Measurements from ENCODE around the gene VPS45. TPM values are rescaled to one million over a fixed set of nuclear protein-coding genes. Genes with fewer than 3 reads are reported as not detected.

VPS45 gene
- total RNA-seq, 6 experiments from 2014 or later = 35.6 to 43.3 (median 37.1) TPM

DNA sequence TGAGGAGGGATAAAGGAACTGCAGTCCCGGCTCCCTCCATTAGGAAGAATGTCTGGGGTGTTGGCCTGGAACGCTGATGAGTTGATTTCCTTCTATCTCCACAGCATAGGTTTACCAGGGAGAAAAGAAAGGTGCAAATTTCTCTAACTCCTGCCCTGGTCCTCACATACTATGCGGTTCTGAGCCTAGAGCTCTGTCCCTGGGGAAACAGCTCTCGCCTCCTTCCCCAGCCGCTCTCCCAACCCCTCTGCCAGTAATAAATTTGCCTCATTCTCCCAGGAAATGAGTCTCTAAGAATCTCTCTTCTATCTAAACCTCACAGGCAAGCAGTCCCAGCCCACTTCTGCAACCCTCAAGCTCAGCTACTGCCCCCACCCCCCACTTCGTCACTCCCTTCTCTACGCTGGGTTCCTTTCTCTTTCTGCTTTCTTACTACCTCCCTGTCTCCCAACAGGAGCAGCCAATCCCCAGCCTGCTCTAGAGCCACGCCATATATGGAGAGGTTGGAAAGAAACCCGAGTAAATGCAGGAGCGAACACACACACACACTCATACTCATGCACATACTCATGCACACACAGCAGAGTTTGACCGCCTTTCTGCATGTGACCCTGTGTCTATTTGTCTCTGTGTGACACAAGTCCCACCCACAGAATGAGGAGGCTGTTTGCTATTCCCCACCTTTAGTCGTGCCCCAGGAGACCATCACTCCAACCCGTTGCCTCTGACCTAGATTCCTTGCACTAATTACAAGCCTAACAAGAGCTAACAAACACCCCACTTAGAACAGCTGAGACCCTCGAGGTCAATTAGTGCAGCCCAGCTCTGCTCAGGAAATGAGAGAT lies 95.5 kb downstream of the VPS45 start:
- H3K27me3 Mint-ChIP-seq (ENCODE audit: insufficient read depth) = peaks cover 8% of the 10 kb centered on the region
- H3K27ac Mint-ChIP-seq = peak overlapping the region; percentile 98
- H3K9me3 Mint-ChIP-seq = no peaks in the 10 kb centered on the region
- peak; percentile 99 for DNase-seq
- H3K4me1 Mint-ChIP-seq (ENCODE audit: low read depth) = peaks cover 66% of the 10 kb centered on the region
- H3K4me3 Mint-ChIP-seq = peak overlapping the region; percentile 83
- peaks cover 23% of the 10 kb centered on the region for H3K36me3 Mint-ChIP-seq (ENCODE audit: low read depth)
- TF ChIP-seq CTCF (IDR thresholded peaks at IDR 0.05) = peak; percentile 60

DNA sequence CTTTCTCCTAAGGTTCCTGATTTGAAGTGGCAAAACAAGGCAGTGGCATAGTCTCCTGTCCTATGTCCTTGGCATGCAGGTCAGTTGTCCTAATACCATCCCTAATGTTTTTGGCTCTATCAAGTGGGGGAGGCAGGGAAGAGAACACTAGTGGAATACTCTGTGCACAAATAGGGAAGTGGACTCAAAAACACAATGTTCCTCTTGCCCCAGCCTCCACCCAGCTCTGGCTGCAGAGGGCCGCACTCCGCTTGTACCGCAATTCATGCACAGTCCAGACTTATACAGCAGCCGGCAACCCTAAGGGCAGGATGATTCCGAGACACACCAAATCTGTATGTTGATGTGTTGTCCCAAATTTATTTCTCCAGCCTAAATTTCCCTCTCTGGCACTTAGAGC lies 96.6 kb downstream of the VPS45 start:
- no peak overlapping the region for H3K4me3 Mint-ChIP-seq
- H3K27ac Mint-ChIP-seq = peak overlapping the region; percentile 98; the same call in 1 of the 2 replicates
- H3K4me1 Mint-ChIP-seq (ENCODE audit: low read depth) = peaks cover 63% of the 10 kb centered on the region
- no peak for TF ChIP-seq CTCF (IDR thresholded peaks at IDR 0.05)
- no peak for DNase-seq
- peaks cover 20% of the 10 kb centered on the region for H3K36me3 Mint-ChIP-seq (ENCODE audit: low read depth)
- no peaks in the 10 kb centered on the region for H3K9me3 Mint-ChIP-seq
- H3K27me3 Mint-ChIP-seq (ENCODE audit: insufficient read depth) = peaks cover 7% of the 10 kb centered on the region

GRCh38 chr1:150164779-150165178 lies 97.2 kb downstream of the VPS45 start:
- no peak for DNase-seq
- Mint-ChIP-seq H3K36me3 (ENCODE audit: low read depth) (peaks cover 14% of the 10 kb centered on the region), H3K27me3 (ENCODE audit: insufficient read depth) (peaks cover 4% of the 10 kb centered on the region), H3K4me3 (no peak overlapping the region), H3K27ac (peak overlapping the region; percentile 29; the same call in 1 of the 2 replicates), H3K4me1 (ENCODE audit: low read depth) (peaks cover 63% of the 10 kb centered on the region), H3K9me3 (no peaks in the 10 kb centered on the region)
- TF ChIP-seq CTCF (IDR thresholded peaks at IDR 0.05) = no peak

DNA sequence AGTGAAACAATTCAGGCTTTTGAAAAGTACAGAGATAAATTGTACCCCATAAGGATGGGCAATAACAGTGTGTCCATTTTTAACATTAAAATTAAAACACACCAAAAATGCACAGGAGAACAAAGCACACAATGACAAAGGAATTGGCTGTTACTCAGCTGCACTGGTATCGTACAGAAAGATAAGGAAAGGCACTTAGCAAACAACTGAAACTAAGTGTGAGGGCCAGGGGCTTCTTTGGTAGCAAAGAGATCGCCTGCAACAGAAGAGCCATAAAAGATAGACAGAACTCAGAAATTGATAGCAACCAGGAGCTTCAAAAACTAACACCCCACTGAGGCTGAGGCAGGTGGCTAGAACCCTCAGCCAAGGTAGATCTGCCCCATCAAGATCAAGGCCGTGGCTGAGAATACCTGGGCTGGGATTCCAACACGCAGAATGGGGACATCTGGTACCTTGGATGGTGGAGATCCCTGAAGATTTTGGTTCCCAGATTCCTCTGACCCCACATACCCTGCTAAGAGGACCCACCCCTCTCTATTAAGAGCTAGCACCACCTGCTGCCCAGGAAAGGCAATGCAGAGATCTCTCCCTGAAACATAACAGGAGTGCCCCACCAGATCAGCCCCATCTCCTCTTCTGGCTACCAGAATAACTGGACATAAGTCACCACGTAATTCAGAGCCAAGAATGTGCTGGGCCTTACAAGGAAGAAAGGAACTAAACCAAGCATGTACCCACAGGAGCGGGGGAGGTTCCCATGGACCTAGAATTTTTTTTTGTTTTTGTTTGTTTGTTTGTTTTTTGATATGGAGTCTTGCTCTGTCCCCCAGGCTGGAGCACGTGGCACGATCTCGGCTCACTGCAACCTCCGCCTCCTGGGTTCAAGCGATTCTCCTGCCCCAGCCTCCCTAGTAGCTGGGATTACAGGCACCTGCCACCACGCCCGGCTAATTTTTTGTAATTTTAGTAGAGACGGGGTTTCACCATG lies 98.3 kb downstream of the VPS45 start:
- H3K9me3 Mint-ChIP-seq = no peaks in the 10 kb centered on the region
- peaks cover 53% of the 10 kb centered on the region for H3K4me1 Mint-ChIP-seq (ENCODE audit: low read depth)
- TF ChIP-seq CTCF (IDR thresholded peaks at IDR 0.05) = peak; percentile 79
- H3K27me3 Mint-ChIP-seq (ENCODE audit: insufficient read depth) = peaks cover 4% of the 10 kb centered on the region
- peaks cover 5% of the 10 kb centered on the region for H3K36me3 Mint-ChIP-seq (ENCODE audit: low read depth)
- H3K4me3 Mint-ChIP-seq = no peak overlapping the region
- DNase-seq = peak; percentile 40
- no peak overlapping the region for H3K27ac Mint-ChIP-seq

DNA sequence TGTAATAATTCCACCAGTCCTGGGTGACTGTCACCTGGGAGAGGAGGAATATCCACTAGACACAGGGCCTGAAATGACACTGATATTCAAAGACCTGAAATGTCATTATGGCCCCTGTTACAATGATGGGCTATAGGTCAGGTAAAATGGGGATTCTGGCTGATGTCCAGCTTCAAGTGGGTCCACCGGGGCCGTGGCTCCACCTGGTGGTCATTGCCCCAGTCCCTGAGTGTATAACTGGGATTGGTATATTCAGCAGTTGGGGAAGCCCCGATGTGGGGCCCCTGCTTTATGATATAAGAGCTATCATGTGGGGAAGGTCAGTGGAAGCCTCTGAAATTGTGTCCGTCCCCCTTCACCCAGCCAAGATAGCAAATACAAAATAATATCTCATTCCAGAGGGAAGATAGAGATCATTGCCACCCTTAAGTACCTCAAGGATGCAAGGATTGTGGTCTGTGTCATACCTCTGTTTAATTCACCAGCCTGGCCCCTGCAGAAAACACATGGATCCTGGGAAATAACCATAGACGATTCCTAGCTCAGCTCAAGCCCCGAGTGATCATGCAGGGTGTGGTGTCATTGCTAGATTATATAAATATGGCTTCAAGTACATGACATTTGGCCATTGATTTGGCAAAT lies 101.5 kb downstream of the VPS45 start:
- Mint-ChIP-seq H3K27ac (no peak overlapping the region), H3K4me1 (ENCODE audit: low read depth) (peaks cover 42% of the 10 kb centered on the region), H3K27me3 (ENCODE audit: insufficient read depth) (no peaks in the 10 kb centered on the region; the same call in 1 of the 2 replicates), H3K4me3 (no peak overlapping the region), H3K36me3 (ENCODE audit: low read depth) (no peaks in the 10 kb centered on the region), H3K9me3 (no peaks in the 10 kb centered on the region)
- TF ChIP-seq CTCF (IDR thresholded peaks at IDR 0.05) = peak; percentile 94
- no peak for DNase-seq

Measured in HFFc6 (cell line).